HG02840 (cell line): ENCODE results near the gene CSNK1A1L.

Experiments used
- ATAC-seq: cut with Tn5 transposase; IDR thresholded peaks from one replicate; pipeline ENCODE4 v1.9.1; 2021; ENCODE audit warnings: mild to moderate bottlenecking, moderate library complexity, moderate number of reproducible peaks; ENCODE audit not compliant: unreplicated experiment, low FRiP score

The CSNK1A1L gene

DNA sequence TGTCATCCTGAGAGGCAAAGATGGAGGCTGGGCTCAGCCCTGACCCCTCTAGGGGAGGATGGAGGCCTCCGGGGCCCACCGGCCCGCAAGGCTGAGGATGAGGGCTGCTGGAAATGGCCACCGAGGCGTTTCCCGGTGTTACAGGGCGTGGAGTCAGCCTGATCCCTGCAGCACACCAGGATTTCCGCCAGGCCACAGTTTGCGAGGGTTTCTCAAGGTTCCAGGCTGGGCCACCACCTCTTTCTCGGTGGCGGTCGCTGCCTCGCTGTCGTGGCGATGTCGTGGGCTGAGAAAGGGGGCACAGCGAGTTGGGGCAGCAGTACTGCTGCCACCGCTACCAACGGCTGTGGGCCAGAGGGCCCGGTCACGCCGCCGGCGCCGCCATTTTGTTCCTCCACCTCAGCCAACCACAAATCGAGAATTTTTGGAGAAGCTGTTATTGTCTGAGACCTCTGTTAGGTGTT lies at the start of gene CSNK1A1L:
CSNK1A1L (minus strand) TSS at position 414 of the 464 bp plus-strand sequence; CDS start at position 6, 408 bp downstream.
- ATAC-seq, result no peak

DNA sequence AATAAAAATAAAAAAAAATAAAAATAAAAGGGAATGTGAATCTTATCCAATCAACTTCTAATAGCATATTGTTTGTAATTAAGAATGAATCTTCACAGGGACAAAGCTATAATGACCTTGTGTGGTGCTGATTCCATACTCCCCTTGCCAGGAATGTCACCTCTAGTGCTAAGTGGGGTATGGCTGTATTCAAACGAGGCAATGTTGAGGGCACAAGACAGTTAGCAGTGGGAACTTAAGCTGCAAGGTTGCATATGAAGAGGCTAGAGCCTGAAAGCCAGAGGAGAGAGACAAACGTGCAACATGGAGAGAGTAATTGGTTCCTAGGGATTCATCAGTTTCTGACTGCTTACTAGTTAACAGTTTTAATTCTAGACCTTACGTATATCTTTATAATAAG lies 43.9 kb upstream of the CSNK1A1L start:
- no peak for ATAC-seq

DNA sequence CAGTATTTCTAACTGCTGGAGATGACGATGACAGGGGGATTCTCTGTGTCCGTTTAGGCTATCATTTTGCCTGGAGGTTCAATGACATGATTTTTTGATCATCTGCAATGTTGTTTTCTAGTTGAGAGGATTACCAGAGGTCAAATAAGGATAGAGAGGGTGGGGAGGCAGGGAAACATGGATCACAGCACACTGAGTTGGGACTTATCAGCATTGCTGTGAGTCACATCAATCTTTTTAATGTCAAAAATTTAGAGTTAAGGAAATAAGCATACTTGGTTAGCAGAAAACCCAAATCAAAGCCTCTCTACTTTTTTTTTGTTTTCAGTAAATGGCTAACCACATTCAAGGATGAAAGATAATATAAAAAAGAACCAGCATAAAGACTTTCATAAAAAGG lies 43.0 kb upstream of the CSNK1A1L start:
- no peak for ATAC-seq

DNA sequence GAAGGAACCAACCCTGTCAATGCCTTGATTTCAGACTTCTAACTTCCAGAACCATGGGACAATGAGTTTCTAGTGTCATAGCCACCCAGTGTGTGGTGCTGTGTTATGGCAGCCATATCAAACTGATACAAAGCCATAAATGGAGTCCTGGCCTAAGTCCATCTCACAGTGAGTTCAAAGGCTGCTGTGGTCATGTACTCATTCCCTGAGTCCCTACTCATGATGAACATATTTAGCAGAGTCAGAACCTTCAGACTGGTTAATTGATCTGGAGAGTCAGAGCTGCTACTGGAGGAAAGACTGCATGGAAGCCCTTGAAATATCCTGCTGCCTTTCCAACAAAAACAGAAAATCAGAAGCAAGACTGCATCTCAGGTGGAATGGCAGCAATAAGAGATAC lies 39.2 kb upstream of the CSNK1A1L start:
- ATAC-seq, result no peak

DNA sequence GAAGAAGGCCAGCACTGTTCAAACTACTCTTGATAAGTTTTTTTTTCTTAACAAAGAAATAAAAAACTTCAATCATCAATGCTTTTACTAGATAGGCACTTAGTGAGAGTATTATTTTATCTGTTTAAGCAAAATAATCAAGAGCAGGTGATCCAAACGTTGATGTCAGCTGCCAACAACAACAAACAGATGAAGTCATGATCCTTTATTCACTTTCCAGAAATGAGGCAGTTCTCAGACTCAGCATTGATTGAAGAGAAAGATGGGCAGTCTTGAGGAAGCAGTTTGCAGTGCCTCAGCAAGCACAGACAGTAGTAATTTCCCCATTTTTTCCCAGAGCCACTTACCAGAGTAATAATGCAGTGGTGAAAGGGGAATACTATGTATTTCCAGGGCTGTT lies 38.4 kb upstream of the CSNK1A1L start:
- no peak for ATAC-seq

DNA sequence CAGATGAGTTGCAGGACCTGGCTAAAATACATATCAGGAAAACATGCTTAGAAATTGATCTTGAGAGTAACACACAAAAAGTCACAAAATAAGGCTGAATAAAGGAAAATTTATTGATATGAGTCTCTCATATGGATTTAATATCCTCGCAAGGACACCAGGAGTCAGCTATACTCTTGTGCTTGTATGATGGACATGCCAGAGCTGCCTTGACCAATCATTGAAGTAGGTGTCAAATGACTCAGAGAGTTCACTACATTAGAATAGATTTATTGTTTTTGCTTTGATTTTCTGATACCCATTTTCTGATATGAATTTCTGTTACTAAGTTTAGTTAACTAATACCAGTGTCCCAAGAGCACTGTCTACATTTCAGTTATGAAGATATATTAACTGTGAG lies 37.4 kb upstream of the CSNK1A1L start:
- no peak for ATAC-seq

DNA sequence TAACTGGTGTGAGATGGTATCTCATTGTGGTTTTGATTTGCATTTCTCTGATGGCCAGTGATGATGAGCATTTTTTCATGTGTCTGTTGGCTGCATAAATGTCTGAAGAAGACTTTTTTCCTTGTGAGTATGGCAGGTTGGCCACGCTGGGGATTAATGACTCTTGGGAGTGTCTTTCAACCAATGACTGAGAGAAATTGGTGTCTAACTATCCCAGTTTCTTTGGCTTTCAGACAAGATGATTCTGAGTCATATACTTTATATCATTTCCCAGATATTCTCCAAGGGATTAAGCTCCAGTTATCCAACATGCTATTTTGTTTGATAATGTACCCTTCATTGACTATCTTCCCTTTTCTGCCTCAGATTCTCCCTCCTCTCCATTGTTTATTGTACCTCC lies 35.5 kb upstream of the CSNK1A1L start:
- ATAC-seq, result no peak

DNA sequence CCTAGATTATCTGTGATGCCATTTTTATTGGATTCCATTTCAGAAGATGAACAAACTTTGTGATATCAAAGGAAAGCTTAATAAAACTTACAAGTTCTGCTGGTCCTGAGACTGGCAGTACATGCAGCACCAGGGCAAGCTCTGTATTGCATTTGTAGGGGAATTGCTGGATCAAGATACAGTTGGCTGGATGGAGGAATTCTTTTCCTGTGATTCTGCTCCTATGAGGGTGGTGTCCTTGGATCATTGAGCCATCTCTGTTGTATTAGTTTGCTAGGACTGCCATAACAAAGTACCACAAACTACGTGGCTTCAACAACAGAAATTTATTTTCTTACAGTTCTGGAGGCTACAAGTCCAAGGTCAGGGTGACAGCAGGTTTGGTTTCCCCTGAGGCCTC lies 33.9 kb upstream of the CSNK1A1L start:
- ATAC-seq, result no peak

DNA sequence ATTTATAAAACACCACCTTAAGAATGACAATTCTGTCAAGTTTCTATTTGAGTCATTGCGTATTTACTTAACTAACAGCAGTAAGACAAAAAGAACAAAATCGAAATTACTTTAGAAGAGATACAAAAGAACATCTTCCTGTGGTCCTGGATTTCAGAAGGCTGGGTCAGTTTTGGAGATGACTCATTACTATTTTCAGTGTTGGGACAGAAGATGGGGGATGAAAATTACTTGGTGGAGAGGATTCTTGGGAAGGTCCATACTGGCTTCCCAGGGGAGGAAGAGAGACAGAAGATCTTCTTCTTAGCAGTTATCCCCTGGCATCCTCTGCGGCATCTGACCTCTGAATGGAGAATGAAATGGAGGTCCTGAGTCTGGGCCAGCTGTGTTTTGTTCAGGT lies 33.5 kb upstream of the CSNK1A1L start:
- ATAC-seq, result no peak

DNA sequence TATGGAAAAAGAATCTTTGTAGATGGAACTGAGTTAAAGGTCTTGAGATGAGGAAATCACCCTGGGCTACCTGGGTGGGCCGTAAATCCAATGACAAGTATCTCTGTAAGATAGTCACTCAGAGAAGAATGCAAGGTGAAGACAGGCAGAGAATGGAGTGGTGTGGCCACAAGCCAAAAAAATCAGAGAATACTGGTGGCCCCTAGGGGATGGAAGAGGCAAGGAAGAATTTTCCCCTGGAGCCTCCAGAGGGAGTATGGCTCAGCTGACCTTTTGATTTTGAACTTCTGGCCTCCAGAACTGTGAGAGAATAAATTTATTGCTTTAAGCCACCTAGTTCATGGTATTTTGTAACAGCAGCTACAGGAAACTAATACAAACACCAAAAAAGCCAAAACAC lies 32.7 kb upstream of the CSNK1A1L start:
- ATAC-seq, result no peak

DNA sequence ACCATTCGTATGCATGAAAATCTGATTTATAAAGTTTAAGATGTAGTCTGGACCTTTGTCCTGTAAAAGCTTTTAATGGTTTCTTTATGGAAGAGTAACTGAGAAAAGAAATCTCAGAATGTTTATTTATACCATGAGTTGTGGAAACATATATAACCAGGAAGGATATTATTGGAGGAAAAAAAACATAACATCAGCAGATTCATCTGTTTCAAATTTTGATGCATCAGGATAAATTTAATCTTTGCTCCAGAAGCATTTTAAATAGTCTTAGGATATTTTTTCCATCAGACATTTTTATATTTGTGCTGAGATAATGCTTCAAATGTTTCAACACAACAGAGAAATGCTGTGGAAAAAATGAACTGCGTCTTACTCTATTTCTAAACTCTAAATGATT lies 31.2 kb upstream of the CSNK1A1L start:
- ATAC-seq, result no peak

DNA sequence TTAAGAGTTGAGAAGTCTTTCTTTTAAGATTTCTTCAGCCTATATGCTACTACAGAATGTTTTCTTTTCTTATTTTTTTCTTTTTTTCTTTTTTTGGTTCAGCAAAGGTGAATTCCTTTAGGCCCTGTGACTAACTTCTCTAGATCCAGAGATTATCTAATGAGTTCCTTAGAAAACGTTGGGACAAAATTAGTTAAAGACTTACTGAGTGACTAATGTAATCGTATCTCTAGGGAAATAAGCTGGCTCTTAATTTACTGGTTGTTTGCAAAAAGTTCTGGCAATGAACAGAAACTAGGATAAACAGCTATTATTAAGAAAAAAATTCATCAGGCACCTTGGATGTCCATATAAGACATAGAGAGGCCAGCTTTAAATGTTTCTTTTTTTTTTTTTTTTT lies 30.7 kb upstream of the CSNK1A1L start:
- ATAC-seq, result no peak

DNA sequence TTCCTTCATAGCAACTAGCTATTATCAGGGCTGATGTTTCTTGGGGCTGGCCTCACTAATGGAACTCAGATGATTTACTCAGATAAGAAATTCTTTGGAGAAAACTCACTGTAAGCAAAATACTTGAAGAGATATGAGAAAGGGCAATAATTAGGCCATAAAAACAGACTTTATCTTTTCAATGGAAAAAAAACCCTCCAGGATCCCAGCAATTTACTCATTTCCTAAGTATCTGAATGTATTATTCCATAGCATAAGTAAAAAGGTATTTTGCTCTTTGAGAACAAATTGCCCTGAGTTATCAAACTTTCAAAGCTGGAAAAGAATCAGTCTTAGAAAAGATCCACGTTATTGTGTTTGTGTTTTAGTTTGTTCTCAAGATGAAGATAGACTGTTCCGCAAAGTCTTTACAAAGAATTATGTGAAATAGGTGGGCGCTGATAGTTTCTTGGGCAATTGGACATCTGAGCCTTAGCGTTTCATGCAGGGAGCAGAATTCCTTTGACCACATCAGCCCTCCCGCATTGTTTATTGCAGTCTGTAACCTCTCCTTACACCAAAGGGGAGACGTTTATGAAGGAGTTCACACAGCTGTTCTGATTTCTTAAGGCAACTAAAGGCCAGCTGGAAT lies 29.1 kb upstream of the CSNK1A1L start:
- no peak for ATAC-seq

DNA sequence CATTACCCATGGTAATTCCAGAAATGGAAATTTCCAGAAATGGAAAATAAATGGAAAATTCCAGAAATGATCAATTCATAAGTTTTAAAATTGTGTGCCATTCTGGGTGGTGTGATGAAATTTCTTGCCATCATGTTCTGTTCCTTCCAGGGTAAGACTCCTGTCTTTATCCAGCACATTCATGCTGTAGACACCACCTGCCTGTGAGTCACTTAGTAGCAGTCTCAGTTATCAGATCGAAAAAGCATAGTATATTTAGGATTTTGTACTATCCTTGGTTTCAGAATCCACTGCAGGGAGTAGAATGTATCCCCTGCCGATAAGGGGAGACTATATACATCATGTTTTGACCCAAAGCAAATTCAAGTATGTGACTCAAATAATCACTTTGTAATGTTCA lies 26.7 kb upstream of the CSNK1A1L start:
- ATAC-seq, result no peak

DNA sequence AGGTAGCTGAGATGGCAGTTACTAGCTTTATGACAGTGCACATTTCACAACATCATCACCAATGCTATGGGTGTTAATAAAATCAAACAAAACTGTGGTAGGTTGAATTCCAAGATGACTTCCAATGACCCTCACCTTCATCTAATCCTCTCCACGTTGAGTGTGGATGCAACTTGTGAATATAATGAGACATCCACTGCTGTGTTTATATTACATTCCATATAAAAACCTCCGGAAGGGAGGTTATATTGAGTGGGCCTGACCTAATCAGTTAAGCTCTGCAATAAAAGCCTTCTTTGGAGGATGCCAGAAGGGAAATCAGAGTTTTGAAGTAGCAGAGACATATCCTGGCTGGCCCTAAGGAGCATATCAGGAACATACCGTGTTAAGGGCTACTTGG lies 25.6 kb upstream of the CSNK1A1L start:
- no peak for ATAC-seq

DNA sequence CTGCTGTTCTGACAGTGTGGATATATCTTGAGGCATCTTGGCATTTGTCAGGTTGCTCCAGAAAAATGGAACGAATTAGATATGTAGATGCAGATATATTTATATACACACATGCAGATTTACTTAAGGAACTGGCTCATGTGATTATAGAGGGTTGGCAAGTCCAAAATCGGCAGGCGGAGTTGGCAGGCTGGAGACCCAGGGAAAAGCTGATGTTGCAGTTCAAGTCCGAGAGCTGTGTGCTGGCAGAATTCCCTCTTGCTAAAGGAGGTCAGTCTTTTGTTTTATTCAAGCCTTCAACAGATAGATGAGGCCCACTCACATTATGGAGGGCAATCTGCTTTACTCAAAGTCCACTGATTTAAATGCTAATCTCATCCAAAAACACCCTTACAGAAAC lies 24.4 kb upstream of the CSNK1A1L start:
- no peak for ATAC-seq

DNA sequence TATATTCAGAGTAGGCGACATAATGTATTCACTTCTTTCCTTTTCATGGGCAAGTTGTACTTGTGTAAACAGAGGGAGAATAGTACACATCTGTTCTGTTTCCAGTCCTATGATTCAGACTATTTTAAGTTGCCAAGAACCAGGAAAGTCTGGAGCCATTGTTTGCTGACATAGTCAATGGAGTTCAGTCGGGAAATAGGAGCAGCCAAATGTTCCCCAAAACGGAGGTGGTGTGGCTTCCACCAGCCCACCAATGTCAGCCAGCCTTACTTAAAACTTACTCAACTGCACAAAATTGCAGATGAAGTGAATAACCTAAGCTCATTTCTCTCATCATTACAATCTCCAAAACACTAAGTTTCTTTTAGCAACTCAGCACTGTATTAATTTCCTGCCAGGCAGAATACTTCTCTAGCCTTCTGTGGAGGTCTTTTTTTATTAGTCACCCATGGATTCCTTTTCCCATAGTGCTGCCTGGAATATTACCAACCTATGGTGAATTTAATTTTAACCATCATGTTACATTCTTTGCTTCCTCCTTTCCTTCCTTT lies 22.3 kb upstream of the CSNK1A1L start:
- no peak for ATAC-seq

DNA sequence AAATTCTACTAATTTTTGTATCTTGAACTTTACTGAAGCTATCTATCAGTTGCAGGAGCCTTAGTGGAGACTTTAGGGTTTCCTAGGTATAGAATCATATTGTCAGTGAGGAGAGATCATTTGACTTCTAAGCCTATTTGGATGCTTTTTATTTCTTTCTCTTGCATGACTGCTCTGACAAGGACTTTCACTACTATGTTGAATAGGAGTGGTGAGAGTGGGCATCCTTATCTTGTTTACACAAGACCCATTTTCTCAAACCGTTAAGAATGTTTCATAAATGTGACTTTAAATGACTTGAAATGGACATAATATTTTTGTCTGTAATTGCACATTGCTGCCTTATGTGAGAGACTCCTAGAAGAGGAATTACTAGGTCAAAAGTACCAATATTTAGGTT lies 17.9 kb upstream of the CSNK1A1L start:
- ATAC-seq, result no peak

DNA sequence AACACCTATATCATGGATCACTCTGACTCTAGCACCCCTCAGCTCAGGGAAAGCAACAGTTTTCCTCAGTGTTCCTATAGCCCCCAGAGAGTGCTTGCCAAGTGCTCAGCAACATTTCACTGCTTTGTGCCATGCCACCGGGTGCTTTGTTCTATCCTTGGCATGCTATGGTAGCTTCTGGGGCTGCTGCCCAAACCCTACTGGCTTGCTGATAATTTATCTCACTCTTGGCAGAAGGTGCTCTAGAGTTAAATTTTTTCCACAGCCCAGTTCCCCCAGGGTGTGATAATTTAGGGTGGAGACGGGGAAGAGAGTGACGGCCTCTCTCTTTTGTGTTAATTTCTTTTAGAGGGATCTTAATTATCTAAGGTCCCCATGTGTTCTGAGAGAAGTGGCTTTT lies 12.6 kb upstream of the CSNK1A1L start:
- no peak for ATAC-seq

DNA sequence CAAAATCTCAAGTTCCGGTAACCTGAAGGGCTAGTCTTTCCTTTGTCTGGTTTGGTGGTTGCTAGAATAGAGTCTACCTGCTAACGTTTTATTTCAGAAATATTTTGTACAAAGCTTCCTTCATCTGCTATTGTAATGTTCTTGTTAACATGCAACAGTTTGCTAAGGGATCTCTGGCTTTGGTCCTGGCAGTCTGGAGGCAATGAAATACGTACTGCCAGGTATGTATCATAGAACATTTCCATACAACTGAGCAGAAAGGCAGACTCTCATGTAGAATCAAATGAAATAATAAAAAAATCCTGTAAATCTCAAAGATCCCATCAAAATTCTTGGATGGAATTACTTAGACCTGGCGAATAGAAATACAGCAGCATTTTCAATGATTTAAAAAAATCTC lies 8.8 kb upstream of the CSNK1A1L start:
- no peak for ATAC-seq

DNA sequence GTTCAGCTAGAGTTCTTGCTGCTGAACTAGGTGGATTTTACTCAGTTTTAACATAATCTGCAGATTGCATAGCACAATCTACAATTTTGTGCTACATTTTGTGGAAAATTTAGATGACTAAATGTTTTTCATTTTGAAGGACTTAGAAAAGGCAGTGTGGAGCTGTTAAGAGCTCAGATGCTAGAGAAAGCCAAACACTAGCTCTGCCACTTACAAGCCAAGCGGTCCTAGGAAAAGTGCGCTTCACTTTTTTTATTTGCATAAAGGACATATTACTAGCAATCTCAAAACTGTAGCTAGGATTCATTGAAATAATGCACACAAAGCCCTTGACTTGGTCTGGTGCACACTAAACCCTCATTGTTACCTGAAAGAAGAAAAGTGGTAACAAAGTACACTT lies 8.1 kb upstream of the CSNK1A1L start:
- ATAC-seq, result no peak

DNA sequence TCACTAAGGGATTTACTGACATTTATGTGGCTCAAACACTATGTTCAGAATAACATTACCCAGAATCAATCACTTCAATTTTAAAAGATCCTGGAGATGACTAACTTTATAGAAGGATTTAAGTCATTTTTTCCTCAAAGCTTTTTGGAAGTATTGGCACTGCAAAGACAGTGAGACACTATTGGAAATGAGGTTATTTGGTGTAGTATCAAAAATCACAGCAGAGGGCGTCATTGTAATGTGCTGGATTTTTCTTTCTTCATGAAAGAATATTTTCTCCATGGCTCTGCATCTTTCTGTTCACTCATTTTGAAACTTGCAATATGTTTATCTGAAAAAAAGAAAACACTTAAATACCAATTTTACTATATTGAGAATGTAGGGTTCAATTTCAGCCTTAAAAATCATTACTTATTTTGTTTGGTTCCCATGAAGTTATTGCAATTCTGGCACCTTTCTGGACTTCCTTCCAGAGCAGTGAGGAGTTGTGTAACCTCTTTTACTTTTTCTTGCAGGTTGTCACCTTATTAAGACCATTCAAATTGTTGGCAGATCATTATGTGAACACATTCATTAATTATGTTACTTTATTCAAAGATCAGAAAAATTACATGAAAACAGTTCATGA lies 3.7 kb upstream of the CSNK1A1L start:
- no peak for ATAC-seq
